ACC112 (cell line): ENCODE data around the gene PHLDB3.

Source experiments
- H2AFZ ChIP-seq: fragments of 200-600 bp; sonication (generic); one replicate; pipeline ENCODE4 v1.6.0; 2017; ENCODE audit warnings: antibody characterized with exemption, low read length; ENCODE audit not compliant: unreplicated experiment
- H3K27ac ChIP-seq: fragments of 200-600 bp; sonication (generic); 2 replicates; pipeline ENCODE4 v1.5.1; 2014; ENCODE audit warnings: low read depth, mild to moderate bottlenecking, antibody characterized with exemption, low read length, moderate library complexity
- H3K27me3 ChIP-seq: fragments of 200-600 bp; sonication (generic); 2 replicates; pipeline ENCODE4 v1.6.1; 2014; ENCODE audit warnings: mild to moderate bottlenecking, antibody characterized with exemption, low read length, moderate library complexity, mixed read lengths; ENCODE audit not compliant: insufficient read depth
- H3K36me3 ChIP-seq: fragments of 200-600 bp; sonication (generic); 2 replicates; pipeline ENCODE4 v1.6.1; 2016; ENCODE audit warnings: mild to moderate bottlenecking, antibody characterized with exemption, low read length, moderate library complexity, mixed read lengths; ENCODE audit not compliant: insufficient read depth
- H3K4me1 ChIP-seq: fragments of 200-600 bp; sonication (generic); one replicate; pipeline ENCODE4 v1.6.1; 2016; ENCODE audit warnings: low read length, mixed read lengths; ENCODE audit not compliant: insufficient read depth, unreplicated experiment, control insufficient read depth
- H3K4me3 ChIP-seq: fragments of 200-600 bp; sonication (generic); 2 replicates; pipeline ENCODE4 v1.5.1; 2014; ENCODE audit warnings: mild to moderate bottlenecking, low read depth, low read length
- H3K79me2 ChIP-seq: fragments of 200-600 bp; sonication (generic); one replicate; pipeline ENCODE4 v1.6.0; 2016; ENCODE audit warnings: low read length; ENCODE audit not compliant: control insufficient read depth, unreplicated experiment, insufficient read depth

PHLDB3 gene

GRCh38 chr19:43480574-43480973 is 24.0 kb downstream of the PHLDB3 start:
- no peak overlapping the region for H3K27ac ChIP-seq
- H2AFZ ChIP-seq = no peak overlapping the region
- no peak overlapping the region for H3K4me3 ChIP-seq
- H3K27me3 ChIP-seq = no peaks in the 10 kb centered on the region
- no peaks in the 10 kb centered on the region for H3K36me3 ChIP-seq
- no peaks in the 10 kb centered on the region for H3K79me2 ChIP-seq
- H3K4me1 ChIP-seq = peaks cover 8% of the 10 kb centered on the region

GRCh38 chr19:43479961-43480561 is 24.5 kb downstream of the PHLDB3 start:
- peaks cover 8% of the 10 kb centered on the region for H3K4me1 ChIP-seq
- H3K4me3 ChIP-seq = no peak overlapping the region
- no peaks in the 10 kb centered on the region for H3K79me2 ChIP-seq
- no peaks in the 10 kb centered on the region for H3K27me3 ChIP-seq
- H2AFZ ChIP-seq = no peak overlapping the region
- no peaks in the 10 kb centered on the region for H3K36me3 ChIP-seq
- H3K27ac ChIP-seq = no peak overlapping the region

GRCh38 chr19:43479226-43479625 is 25.3 kb downstream of the PHLDB3 start:
- Histone ChIP-seq H3K36me3 (no peaks in the 10 kb centered on the region), H3K79me2 (no peaks in the 10 kb centered on the region), H2AFZ (no peak overlapping the region), H3K4me3 (no peak overlapping the region), H3K27ac (no peak overlapping the region), H3K4me1 (peaks cover 8% of the 10 kb centered on the region), H3K27me3 (no peaks in the 10 kb centered on the region)

GRCh38 chr19:43478323-43478722 is 26.2 kb downstream of the PHLDB3 start:
- Histone ChIP-seq H3K79me2 (no peaks in the 10 kb centered on the region), H3K36me3 (no peaks in the 10 kb centered on the region), H3K4me1 (peaks cover 8% of the 10 kb centered on the region), H3K27ac (no peak overlapping the region), H2AFZ (no peak overlapping the region), H3K4me3 (no peak overlapping the region), H3K27me3 (no peaks in the 10 kb centered on the region)

- H3K4me3 ChIP-seq = no peak overlapping the region
- H3K4me1 ChIP-seq = peaks cover 8% of the 10 kb centered on the region
- H2AFZ ChIP-seq = no peak overlapping the region
- H3K36me3 ChIP-seq = no peaks in the 10 kb centered on the region
- H3K27ac ChIP-seq = peak overlapping the region; percentile 29
- no peaks in the 10 kb centered on the region for H3K27me3 ChIP-seq
- H3K79me2 ChIP-seq = no peaks in the 10 kb centered on the region
Observed at GRCh38 chr19:43476606-43477005, 27.9 kb downstream of the PHLDB3 start.

GRCh38 chr19:43474986-43475705 is 29.4 kb downstream of the PHLDB3 start:
- H3K27ac ChIP-seq = peak overlapping the region; percentile 48

GRCh38 chr19:43474487-43474886 is 30.1 kb downstream of the PHLDB3 start:
- Histone ChIP-seq H3K4me3 (no peak overlapping the region), H3K27ac (no peak overlapping the region), H3K36me3 (no peaks in the 10 kb centered on the region), H3K4me1 (peaks cover 8% of the 10 kb centered on the region), H2AFZ (no peak overlapping the region), H3K79me2 (no peaks in the 10 kb centered on the region), H3K27me3 (no peaks in the 10 kb centered on the region)

More at GRCh38 chr19:43474986-43475705, 29.4 kb downstream of the PHLDB3 start:
- H3K4me3 ChIP-seq = peak overlapping the region; percentile 59
- no peaks in the 10 kb centered on the region for H3K27me3 ChIP-seq
- H3K4me1 ChIP-seq = peaks cover 8% of the 10 kb centered on the region
- H3K36me3 ChIP-seq = no peaks in the 10 kb centered on the region
- no peaks in the 10 kb centered on the region for H3K79me2 ChIP-seq
- H2AFZ ChIP-seq = no peak overlapping the region

GRCh38 chr19:43471091-43471490 is 33.5 kb downstream of the PHLDB3 start:
- H3K4me1 ChIP-seq = peaks cover 6% of the 10 kb centered on the region
- H3K36me3 ChIP-seq = no peaks in the 10 kb centered on the region
- no peaks in the 10 kb centered on the region for H3K27me3 ChIP-seq
- H3K4me3 ChIP-seq = no peak overlapping the region
- H3K79me2 ChIP-seq = no peaks in the 10 kb centered on the region
- H3K27ac ChIP-seq = no peak overlapping the region
- no peak overlapping the region for H2AFZ ChIP-seq

GRCh38 chr19:43470288-43470687 is 34.3 kb downstream of the PHLDB3 start:
- H3K27me3 ChIP-seq = no peaks in the 10 kb centered on the region
- H3K4me3 ChIP-seq = no peak overlapping the region
- no peak overlapping the region for H2AFZ ChIP-seq
- no peaks in the 10 kb centered on the region for H3K36me3 ChIP-seq
- peaks cover 6% of the 10 kb centered on the region for H3K4me1 ChIP-seq
- H3K27ac ChIP-seq = no peak overlapping the region
- H3K79me2 ChIP-seq = no peaks in the 10 kb centered on the region

- no peak overlapping the region for H3K27ac ChIP-seq
- no peaks in the 10 kb centered on the region for H3K27me3 ChIP-seq
- H3K79me2 ChIP-seq = no peaks in the 10 kb centered on the region
- no peak overlapping the region for H2AFZ ChIP-seq
- H3K4me3 ChIP-seq = no peak overlapping the region
- no peaks in the 10 kb centered on the region for H3K36me3 ChIP-seq
- peaks cover 6% of the 10 kb centered on the region for H3K4me1 ChIP-seq
Observed at GRCh38 chr19:43469160-43469480, 35.4 kb downstream of the PHLDB3 start.
